A673 (cell line): Measurements from ENCODE around the gene NGEF.

Experiments used
- CTCF ChIP-seq: fragments of 300-800, 200-600 bp; sonication (generic); conservative IDR thresholded peaks from 2 replicates; pipeline ENCODE4 v1.5.1; 2017; ENCODE audit warnings: low read depth, mild to moderate bottlenecking, antibody characterized with exemption, low read length, moderate library complexity, mixed read lengths
- EZH2 ChIP-seq: fragments of 200-600 bp; sonication (generic); IDR thresholded peaks from 2 replicates; pipeline ENCODE4 v1.6.1; 2017; ENCODE audit warnings: borderline replicate concordance, low read depth, mild to moderate bottlenecking, mixed read lengths, antibody characterized with exemption, low read length; ENCODE audit not compliant: poor library complexity, severe bottlenecking

GRCh38 chr2:232908695-232909094, 104.4 kb downstream of the NGEF start:
- TF ChIP-seq CTCF (no peak), EZH2 (no peak)
